Measurements from ENCODE around the gene LZIC.

DNA sequence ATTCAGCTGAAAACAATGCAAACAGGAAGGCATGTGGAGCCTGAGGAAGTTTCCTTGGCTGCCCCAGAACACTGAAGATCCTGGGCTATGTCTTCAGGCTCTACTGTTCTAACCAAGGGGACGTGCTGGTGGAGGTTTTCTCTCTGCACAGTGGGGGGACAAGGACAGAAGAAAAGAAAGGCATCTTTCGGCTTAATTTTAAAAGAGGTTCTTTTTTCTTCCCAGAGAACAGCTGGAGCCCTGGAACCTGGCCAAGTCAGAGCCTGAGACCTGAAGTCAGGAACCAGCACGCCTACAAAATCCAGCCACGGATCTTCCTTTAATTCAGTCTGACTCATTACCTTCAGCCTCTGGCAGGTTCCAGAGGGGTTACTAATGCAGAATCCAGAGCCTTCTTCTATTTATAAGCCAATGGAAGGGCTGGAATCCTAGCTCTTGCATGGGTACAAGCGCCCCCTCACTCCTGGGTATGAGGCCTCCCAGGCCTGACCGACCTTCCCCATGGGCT lies 52.9 kb downstream of the LZIC start:
- TF ChIP-seq, protein P1, sequence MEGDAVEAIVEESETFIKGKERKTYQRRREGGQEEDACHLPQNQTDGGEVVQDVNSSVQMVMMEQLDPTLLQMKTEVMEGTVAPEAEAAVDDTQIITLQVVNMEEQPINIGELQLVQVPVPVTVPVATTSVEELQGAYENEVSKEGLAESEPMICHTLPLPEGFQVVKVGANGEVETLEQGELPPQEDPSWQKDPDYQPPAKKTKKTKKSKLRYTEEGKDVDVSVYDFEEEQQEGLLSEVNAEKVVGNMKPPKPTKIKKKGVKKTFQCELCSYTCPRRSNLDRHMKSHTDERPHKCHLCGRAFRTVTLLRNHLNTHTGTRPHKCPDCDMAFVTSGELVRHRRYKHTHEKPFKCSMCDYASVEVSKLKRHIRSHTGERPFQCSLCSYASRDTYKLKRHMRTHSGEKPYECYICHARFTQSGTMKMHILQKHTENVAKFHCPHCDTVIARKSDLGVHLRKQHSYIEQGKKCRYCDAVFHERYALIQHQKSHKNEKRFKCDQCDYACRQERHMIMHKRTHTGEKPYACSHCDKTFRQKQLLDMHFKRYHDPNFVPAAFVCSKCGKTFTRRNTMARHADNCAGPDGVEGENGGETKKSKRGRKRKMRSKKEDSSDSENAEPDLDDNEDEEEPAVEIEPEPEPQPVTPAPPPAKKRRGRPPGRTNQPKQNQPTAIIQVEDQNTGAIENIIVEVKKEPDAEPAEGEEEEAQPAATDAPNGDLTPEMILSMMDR (IDR thresholded peaks at IDR 0.05), result no peak
- no peak for TF ChIP-seq POLR2A (IDR thresholded peaks at IDR 0.05)

Measured in esophagus squamous epithelium (tissue), 4 donors.